A549 (cell line): Measurements from ENCODE around the gene OBP2A.

ENCODE experiments used
- EHMT2 ChIP-seq: fragments of 200-600 bp; sonication (generic); IDR thresholded peaks from 2 replicates; pipeline ENCODE4 v1.6.1; 2016; ENCODE audit warnings: antibody characterized with exemption, low read depth, mild to moderate bottlenecking, moderate library complexity
- EP300 ChIP-seq, 2 experiments: fragments of >200 bp; sonication (Bioruptor Twin); formaldehyde crosslinking; IDR thresholded peaks; 2 replicates in 1 of 2; 3 replicates in 1 of 2; pipeline ENCODE4 v1.6.1; 2016 to 2017
- ESRRA ChIP-seq: fragments of 150-350 bp; IDR thresholded peaks from 2 replicates; pipeline ENCODE4 v1.6.1; 2014; ENCODE audit warnings: mild to moderate bottlenecking, low read length, borderline replicate concordance
- GATA3 ChIP-seq: IDR thresholded peaks from 2 replicates; pipeline ENCODE4 v1.6.1; 2012; ENCODE audit warnings: borderline replicate concordance
- JUNB ChIP-seq: fragments of >200 bp; sonication (Bioruptor Twin); formaldehyde crosslinking; IDR thresholded peaks from 2 replicates; pipeline ENCODE4 v1.6.1; 2016
- MYC ChIP-seq: IDR thresholded peaks from 2 replicates; pipeline ENCODE4 v1.6.1; 2012; ENCODE audit warnings: mild to moderate bottlenecking, inconsistent platforms, low read length, improper control_type of control experiment, borderline replicate concordance
- NR3C1 ChIP-seq: fragments of >200 bp; sonication (Bioruptor Twin); formaldehyde crosslinking; IDR thresholded peaks from 3 replicates; pipeline ENCODE4 v1.6.1; 2017
- POLR2A ChIP-seq: IDR thresholded peaks from 2 replicates; pipeline ENCODE4 v1.6.1; 2012; ENCODE audit warnings: mild to moderate bottlenecking, low read length
- RAD21 ChIP-seq, 2 experiments: fragments of >200 bp in 1 of 2; sonication (Bioruptor Twin) in 1 of 2; formaldehyde crosslinking in 1 of 2; IDR thresholded peaks in 1 of 2; conservative IDR thresholded peaks in 1 of 2; 2 replicates in 1 of 2; 3 replicates in 1 of 2; pipeline ENCODE4 v1.6.1; 2012 to 2018; ENCODE audit warnings: inconsistent platforms in 1 of 2
- RARB ChIP-seq: fragments of 250-450 bp; sonication (Bioruptor Pico); IDR thresholded peaks from 2 replicates; pipeline ENCODE4 v1.8.0; 2021; ENCODE audit warnings: mild to moderate bottlenecking, moderate library complexity
- TF ChIP-seq, protein P1 (sequence below): fragments of >200 bp; sonication (Bioruptor Twin); formaldehyde crosslinking; IDR thresholded peaks from 3 replicates; pipeline ENCODE4 v1.5.1; 2016
- TF ChIP-seq, protein P2 (sequence below): IDR thresholded peaks from 2 replicates; pipeline ENCODE4 v1.6.1; 2012; ENCODE audit warnings: low read depth, borderline replicate concordance
- TF ChIP-seq, protein P3 (sequence below): fragments of 200-600 bp; sonication (generic); IDR thresholded peaks from 2 replicates; pipeline ENCODE4 v1.6.1; 2016; ENCODE audit warnings: antibody characterized with exemption, mild to moderate bottlenecking, moderate library complexity
- TF ChIP-seq, protein P4 (sequence below): fragments of 150-350 bp; IDR thresholded peaks from 2 replicates; pipeline ENCODE4 v1.6.1; 2014; ENCODE audit warnings: low read depth, mild to moderate bottlenecking, low read length

DNA sequence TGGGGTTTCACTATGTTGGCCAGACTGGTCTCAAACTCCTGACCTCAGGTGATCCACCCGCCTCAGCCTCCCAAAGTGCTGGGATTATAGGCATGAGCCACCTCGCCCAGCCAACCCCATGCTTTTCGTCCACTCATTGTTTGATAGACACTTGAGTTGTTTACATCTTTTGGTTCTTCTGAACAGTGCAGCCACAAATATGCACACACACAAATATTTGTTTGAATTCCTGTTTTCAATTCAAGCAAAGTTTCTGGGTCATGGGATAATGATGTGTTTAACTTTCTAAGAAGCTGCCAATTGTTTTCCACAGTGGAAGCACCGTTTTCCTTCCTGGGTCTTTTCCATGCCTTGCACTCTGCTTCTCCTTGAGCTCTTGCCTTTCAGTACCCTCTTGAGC lies 8.8 kb downstream of the OBP2A start:
- TF ChIP-seq, protein P1, sequence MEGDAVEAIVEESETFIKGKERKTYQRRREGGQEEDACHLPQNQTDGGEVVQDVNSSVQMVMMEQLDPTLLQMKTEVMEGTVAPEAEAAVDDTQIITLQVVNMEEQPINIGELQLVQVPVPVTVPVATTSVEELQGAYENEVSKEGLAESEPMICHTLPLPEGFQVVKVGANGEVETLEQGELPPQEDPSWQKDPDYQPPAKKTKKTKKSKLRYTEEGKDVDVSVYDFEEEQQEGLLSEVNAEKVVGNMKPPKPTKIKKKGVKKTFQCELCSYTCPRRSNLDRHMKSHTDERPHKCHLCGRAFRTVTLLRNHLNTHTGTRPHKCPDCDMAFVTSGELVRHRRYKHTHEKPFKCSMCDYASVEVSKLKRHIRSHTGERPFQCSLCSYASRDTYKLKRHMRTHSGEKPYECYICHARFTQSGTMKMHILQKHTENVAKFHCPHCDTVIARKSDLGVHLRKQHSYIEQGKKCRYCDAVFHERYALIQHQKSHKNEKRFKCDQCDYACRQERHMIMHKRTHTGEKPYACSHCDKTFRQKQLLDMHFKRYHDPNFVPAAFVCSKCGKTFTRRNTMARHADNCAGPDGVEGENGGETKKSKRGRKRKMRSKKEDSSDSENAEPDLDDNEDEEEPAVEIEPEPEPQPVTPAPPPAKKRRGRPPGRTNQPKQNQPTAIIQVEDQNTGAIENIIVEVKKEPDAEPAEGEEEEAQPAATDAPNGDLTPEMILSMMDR, result no peak
- TF ChIP-seq POLR2A, result no peak
- no peak for TF ChIP-seq RARB (CRISPR knock-in tag)
- TF ChIP-seq GATA3, result no peak
- no peak for TF ChIP-seq ESRRA
- no peak for TF ChIP-seq MYC
- TF ChIP-seq NR3C1, result no peak
- TF ChIP-seq, protein P2, sequence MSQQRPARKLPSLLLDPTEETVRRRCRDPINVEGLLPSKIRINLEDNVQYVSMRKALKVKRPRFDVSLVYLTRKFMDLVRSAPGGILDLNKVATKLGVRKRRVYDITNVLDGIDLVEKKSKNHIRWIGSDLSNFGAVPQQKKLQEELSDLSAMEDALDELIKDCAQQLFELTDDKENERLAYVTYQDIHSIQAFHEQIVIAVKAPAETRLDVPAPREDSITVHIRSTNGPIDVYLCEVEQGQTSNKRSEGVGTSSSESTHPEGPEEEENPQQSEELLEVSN, result no peak
- no peak for TF ChIP-seq EHMT2
- TF ChIP-seq RAD21 (conservative IDR thresholded peaks at IDR 0.05 in 1 of 2, IDR thresholded peaks at IDR 0.05 in 1 of 2), result no peak
- TF ChIP-seq, protein P3, sequence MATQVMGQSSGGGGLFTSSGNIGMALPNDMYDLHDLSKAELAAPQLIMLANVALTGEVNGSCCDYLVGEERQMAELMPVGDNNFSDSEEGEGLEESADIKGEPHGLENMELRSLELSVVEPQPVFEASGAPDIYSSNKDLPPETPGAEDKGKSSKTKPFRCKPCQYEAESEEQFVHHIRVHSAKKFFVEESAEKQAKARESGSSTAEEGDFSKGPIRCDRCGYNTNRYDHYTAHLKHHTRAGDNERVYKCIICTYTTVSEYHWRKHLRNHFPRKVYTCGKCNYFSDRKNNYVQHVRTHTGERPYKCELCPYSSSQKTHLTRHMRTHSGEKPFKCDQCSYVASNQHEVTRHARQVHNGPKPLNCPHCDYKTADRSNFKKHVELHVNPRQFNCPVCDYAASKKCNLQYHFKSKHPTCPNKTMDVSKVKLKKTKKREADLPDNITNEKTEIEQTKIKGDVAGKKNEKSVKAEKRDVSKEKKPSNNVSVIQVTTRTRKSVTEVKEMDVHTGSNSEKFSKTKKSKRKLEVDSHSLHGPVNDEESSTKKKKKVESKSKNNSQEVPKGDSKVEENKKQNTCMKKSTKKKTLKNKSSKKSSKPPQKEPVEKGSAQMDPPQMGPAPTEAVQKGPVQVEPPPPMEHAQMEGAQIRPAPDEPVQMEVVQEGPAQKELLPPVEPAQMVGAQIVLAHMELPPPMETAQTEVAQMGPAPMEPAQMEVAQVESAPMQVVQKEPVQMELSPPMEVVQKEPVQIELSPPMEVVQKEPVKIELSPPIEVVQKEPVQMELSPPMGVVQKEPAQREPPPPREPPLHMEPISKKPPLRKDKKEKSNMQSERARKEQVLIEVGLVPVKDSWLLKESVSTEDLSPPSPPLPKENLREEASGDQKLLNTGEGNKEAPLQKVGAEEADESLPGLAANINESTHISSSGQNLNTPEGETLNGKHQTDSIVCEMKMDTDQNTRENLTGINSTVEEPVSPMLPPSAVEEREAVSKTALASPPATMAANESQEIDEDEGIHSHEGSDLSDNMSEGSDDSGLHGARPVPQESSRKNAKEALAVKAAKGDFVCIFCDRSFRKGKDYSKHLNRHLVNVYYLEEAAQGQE, result no peak
- TF ChIP-seq JUNB, result no peak
- TF ChIP-seq, protein P4, sequence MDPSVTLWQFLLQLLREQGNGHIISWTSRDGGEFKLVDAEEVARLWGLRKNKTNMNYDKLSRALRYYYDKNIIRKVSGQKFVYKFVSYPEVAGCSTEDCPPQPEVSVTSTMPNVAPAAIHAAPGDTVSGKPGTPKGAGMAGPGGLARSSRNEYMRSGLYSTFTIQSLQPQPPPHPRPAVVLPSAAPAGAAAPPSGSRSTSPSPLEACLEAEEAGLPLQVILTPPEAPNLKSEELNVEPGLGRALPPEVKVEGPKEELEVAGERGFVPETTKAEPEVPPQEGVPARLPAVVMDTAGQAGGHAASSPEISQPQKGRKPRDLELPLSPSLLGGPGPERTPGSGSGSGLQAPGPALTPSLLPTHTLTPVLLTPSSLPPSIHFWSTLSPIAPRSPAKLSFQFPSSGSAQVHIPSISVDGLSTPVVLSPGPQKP, result no peak
- TF ChIP-seq EP300 (IDR thresholded peaks at IDR 0.05), result no peak
